Fibroblast of lung (primary cell): ENCODE results near the gene FGF1.

Experiments used
- CTCF ChIP-seq, 2 donors: IDR thresholded peaks in 1 of 2; conservative IDR thresholded peaks in 1 of 2; 1 replicate in 1 of 2; 2 replicates in 1 of 2; pipeline ENCODE4 v1.5.1; 2011 to 2012; ENCODE audit warnings: low read length in 2 of 2, control low read depth in 1 of 2, inconsistent platforms in 1 of 2, low read depth in 1 of 2, mild to moderate bottlenecking in 1 of 2
- EZH2 ChIP-seq: IDR thresholded peaks from 2 replicates; pipeline ENCODE4 v1.5.1; 2012; ENCODE audit warnings: low read length, control low read depth, mild to moderate bottlenecking; ENCODE audit errors: missing control alignments

GRCh38 chr5:142548739-142549275, 137.1 kb downstream of the FGF1 start:
- peak; percentile 83 to 89 for TF ChIP-seq CTCF (conservative IDR thresholded peaks at IDR 0.05 in 1 of 2, IDR thresholded peaks at IDR 0.05 in 1 of 2; ENCODE audit: low read depth in 1 of 2, low read length in 2 of 2)
- no peak for TF ChIP-seq EZH2
